ENCODE results near the gene NFKBIE.

The NFKBIE gene

DNA sequence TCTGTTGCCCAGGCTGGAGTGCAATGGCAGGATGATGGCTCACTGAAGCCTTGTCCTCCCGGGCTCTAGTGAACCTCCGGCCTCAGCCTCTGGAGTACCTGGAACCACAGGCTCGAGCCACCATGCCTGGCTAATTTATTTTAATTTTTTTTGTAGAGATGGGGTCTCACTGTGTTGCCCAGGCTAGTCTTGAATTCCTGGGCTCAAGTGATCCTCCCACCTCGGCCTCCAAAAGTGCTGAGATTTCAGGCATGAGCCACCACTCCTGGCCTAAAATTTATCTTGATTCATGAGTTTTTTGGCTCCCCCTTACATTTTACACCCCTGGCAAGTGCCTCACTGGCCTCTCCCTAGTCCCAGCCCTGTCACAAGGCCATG lies 44.4 kb downstream of the NFKBIE start:
- TF ChIP-seq, protein P1, sequence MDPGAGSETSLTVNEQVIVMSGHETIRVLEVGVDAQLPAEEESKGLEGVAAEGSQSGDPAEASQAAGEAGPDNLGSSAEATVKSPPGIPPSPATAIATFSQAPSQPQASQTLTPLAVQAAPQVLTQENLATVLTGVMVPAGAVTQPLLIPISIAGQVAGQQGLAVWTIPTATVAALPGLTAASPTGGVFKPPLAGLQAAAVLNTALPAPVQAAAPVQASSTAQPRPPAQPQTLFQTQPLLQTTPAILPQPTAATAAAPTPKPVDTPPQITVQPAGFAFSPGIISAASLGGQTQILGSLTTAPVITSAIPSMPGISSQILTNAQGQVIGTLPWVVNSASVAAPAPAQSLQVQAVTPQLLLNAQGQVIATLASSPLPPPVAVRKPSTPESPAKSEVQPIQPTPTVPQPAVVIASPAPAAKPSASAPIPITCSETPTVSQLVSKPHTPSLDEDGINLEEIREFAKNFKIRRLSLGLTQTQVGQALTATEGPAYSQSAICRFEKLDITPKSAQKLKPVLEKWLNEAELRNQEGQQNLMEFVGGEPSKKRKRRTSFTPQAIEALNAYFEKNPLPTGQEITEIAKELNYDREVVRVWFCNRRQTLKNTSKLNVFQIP (CRISPR knock-in tag; IDR thresholded peaks at IDR 0.05; ENCODE audit: borderline replicate concordance, low read depth): no peak
- TF ChIP-seq, protein P2, sequence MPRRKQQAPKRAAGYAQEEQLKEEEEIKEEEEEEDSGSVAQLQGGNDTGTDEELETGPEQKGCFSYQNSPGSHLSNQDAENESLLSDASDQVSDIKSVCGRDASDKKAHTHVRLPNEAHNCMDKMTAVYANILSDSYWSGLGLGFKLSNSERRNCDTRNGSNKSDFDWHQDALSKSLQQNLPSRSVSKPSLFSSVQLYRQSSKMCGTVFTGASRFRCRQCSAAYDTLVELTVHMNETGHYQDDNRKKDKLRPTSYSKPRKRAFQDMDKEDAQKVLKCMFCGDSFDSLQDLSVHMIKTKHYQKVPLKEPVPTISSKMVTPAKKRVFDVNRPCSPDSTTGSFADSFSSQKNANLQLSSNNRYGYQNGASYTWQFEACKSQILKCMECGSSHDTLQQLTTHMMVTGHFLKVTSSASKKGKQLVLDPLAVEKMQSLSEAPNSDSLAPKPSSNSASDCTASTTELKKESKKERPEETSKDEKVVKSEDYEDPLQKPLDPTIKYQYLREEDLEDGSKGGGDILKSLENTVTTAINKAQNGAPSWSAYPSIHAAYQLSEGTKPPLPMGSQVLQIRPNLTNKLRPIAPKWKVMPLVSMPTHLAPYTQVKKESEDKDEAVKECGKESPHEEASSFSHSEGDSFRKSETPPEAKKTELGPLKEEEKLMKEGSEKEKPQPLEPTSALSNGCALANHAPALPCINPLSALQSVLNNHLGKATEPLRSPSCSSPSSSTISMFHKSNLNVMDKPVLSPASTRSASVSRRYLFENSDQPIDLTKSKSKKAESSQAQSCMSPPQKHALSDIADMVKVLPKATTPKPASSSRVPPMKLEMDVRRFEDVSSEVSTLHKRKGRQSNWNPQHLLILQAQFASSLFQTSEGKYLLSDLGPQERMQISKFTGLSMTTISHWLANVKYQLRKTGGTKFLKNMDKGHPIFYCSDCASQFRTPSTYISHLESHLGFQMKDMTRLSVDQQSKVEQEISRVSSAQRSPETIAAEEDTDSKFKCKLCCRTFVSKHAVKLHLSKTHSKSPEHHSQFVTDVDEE (CRISPR knock-in tag; IDR thresholded peaks at IDR 0.05): no peak
- TF ChIP-seq, protein P3, sequence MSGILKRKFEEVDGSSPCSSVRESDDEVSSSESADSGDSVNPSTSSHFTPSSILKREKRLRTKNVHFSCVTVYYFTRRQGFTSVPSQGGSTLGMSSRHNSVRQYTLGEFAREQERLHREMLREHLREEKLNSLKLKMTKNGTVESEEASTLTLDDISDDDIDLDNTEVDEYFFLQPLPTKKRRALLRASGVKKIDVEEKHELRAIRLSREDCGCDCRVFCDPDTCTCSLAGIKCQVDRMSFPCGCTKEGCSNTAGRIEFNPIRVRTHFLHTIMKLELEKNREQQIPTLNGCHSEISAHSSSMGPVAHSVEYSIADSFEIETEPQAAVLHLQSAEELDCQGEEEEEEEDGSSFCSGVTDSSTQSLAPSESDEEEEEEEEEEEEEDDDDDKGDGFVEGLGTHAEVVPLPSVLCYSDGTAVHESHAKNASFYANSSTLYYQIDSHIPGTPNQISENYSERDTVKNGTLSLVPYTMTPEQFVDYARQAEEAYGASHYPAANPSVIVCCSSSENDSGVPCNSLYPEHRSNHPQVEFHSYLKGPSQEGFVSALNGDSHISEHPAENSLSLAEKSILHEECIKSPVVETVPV (CRISPR knock-in tag; IDR thresholded peaks at IDR 0.05): no peak
- no peak for TF ChIP-seq OSR1 (CRISPR knock-in tag; IDR thresholded peaks at IDR 0.05)
- no peak for TF ChIP-seq ZC3H10 (CRISPR knock-in tag; IDR thresholded peaks at IDR 0.05)
- no peak for TF ChIP-seq ZNF70 (CRISPR knock-in tag; IDR thresholded peaks at IDR 0.05)
- TF ChIP-seq ZFP30 (CRISPR knock-in tag; IDR thresholded peaks at IDR 0.05): no peak
- no peak for TF ChIP-seq RARB (CRISPR knock-in tag; IDR thresholded peaks at IDR 0.05)
- no peak for ATAC-seq

DNA sequence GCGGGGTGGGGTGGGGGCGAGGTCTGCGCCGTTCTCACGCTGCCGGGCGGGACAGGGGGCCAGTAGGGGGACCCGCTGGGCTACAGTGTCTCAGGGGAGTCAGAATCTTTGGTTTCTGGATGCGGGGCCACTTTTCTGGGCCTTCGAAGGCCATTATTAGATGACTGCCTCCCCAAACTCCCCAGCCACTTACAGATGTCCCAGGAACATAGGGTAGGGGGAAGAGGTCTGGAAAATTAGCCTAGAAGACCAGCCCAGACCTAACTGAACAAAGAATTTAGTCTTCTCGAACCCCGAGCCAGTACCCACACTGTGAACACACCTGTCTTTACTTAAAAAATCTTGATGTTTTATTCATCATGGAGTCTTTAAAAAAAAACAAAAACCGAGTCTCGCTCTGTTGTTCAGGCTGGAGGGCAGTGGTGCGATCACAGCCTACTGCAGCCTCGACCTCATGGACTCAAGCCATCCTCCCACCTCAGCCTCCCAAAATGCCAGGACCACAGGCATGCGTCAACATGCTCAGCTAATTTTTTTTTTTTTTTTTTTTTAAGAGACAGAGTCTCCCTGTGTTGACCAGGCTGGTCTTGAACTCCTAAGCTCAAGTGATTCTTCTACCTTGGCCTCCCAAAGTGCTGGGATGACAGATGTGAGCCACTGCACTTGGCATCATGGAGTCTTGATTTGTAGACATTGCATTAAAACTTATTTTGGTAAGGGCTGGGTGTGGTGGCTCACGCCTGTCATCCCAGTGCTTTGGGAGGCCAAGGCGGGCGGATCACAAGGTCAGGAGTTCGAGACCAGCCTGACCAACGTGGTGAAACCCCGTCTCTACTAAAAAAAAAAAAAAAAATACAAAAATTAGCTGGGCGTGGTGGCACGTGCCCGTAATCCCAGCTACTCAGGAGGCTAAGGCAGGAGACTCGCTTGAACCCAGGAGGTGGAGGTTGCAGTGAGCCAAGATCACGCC lies 45.3 kb downstream of the NFKBIE start:
- no peak for ATAC-seq
- TF ChIP-seq ZC3H10 (CRISPR knock-in tag; IDR thresholded peaks at IDR 0.05) (no peak), TCF4 (CRISPR knock-in tag; IDR thresholded peaks at IDR 0.05; ENCODE audit: borderline replicate concordance) (no peak)

DNA sequence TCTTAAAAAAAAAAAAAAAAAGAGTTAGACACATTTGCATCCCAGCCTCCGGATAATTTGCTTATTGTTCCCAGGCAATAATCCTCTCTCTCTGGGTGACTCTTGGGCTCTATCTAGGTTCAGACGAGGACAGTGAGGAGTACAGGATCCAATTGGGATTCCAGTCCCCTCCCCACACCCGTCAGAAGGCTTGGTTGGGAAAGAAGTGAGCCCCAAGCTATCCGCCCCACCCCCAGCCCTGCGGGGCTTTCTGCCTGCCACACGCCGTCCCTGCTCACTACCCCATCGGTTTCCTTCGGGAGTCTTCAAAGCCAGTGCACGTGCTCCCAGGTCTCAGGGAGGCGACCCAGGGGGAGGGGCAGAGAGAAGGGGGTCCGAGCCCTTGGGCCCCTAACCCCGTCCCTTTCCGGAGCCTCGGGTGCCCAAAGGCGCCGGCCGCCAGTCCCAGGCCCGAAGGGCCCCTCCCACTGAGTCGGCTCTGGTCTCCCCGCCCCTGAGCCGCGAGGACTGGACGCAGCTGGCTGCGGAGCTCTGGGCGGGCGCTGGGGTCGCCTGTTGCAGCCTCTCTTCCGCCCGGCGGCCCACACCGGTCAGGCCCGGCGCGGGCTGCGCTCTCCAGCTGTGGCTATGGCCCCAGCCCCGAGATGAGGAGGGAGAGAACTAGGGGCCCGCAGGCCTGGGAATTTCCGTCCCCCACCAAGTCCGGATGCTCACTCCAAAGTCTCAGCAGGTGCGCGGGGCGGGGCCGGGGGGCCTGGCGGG lies 46.1 kb downstream of the NFKBIE start:
- peak; percentile 75 for ATAC-seq
- TF ChIP-seq, protein P4, sequence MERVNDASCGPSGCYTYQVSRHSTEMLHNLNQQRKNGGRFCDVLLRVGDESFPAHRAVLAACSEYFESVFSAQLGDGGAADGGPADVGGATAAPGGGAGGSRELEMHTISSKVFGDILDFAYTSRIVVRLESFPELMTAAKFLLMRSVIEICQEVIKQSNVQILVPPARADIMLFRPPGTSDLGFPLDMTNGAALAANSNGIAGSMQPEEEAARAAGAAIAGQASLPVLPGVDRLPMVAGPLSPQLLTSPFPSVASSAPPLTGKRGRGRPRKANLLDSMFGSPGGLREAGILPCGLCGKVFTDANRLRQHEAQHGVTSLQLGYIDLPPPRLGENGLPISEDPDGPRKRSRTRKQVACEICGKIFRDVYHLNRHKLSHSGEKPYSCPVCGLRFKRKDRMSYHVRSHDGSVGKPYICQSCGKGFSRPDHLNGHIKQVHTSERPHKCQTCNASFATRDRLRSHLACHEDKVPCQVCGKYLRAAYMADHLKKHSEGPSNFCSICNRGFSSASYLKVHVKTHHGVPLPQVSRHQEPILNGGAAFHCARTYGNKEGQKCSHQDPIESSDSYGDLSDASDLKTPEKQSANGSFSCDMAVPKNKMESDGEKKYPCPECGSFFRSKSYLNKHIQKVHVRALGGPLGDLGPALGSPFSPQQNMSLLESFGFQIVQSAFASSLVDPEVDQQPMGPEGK (CRISPR knock-in tag; IDR thresholded peaks at IDR 0.05; ENCODE audit: borderline replicate concordance): no peak
- TF ChIP-seq PPARA (CRISPR knock-in tag; IDR thresholded peaks at IDR 0.05; ENCODE audit: borderline replicate concordance) (no peak), GLIS3 (CRISPR knock-in tag; IDR thresholded peaks at IDR 0.05) (no peak), OSR1 (CRISPR knock-in tag; IDR thresholded peaks at IDR 0.05) (no peak), ARNTL (CRISPR knock-in tag; IDR thresholded peaks at IDR 0.05; ENCODE audit: borderline replicate concordance, low read depth) (no peak), TCF4 (CRISPR knock-in tag; IDR thresholded peaks at IDR 0.05; ENCODE audit: borderline replicate concordance) (no peak)
- TF ChIP-seq, protein P2 (CRISPR knock-in tag; IDR thresholded peaks at IDR 0.05): 0 out of 2 replicates have a peak, but pooled peaks have one; percentile 32
- TF ChIP-seq, protein P3 (CRISPR knock-in tag; IDR thresholded peaks at IDR 0.05): no peak

Measured in SK-N-SH treated with all-trans-retinoic acid at 6 μM for 48 hours (cell line).